Transverse colon (tissue), 4 donors: ENCODE measurements around the gene TMEM41A. TPM values are rescaled to one million over a fixed set of nuclear protein-coding genes. Genes with fewer than 3 reads are reported as not detected.

ENCODE experiments used
- DNase-seq: peaks from one replicate; pipeline ENCODE4 v3.0.0-alpha.2; 2019
- H3K27ac ChIP-seq, 4 donors: fragments of 200-600 bp; sonication (generic); 2 replicates each; pipeline ENCODE4 v1.5.1; 2016 to 2018; ENCODE audit warnings: inconsistent platforms in 4 of 4
- H3K27me3 ChIP-seq: fragments of 200-600 bp; sonication (generic); 2 replicates; pipeline ENCODE4 v1.5.1; 2017; ENCODE audit warnings: inconsistent platforms
- H3K36me3 ChIP-seq, 4 donors: fragments of 200-600 bp; sonication (generic); 2 replicates each; pipeline ENCODE4 v1.5.1; 2017 to 2019; ENCODE audit warnings: inconsistent platforms in 4 of 4
- H3K4me1 ChIP-seq, 4 donors: fragments of 200-600 bp; sonication (generic); 2 replicates each; pipeline ENCODE4 v1.5.1; 2017 to 2020; ENCODE audit warnings: inconsistent platforms in 4 of 4
- H3K4me3 ChIP-seq, 4 donors: fragments of 200-600 bp; sonication (generic); 1 replicate in 1 of 4; 2 replicates in 3 of 4; pipeline versions ENCODE4 v1.5.1 to v1.6.1; 2017 to 2019; ENCODE audit warnings: inconsistent platforms in 4 of 4
- H3K9me3 ChIP-seq, 2 donors: fragments of 200-600 bp; sonication (generic); 2 replicates each; pipeline ENCODE4 v1.5.1; 2017 to 2019; ENCODE audit warnings: inconsistent platforms in 2 of 2
- CTCF ChIP-seq, 5 experiments: fragments of 200-600 bp in 3 of 5; fragments of 450-650 bp in 2 of 5; sonication (generic) in 3 of 5; IDR thresholded peaks; 1 replicate in 2 of 5; 2 replicates in 3 of 5; pipeline ENCODE4 v1.5.1; 2016 to 2017; ENCODE audit warnings: antibody characterized with exemption in 5 of 5, inconsistent platforms in 3 of 5, mild to moderate bottlenecking in 2 of 5, moderate library complexity in 1 of 5
- EP300 ChIP-seq: sonication (generic); formaldehyde crosslinking; IDR thresholded peaks from one replicate; pipeline ENCODE4 v1.6.1; 2017; ENCODE audit warnings: antibody characterized with exemption, low read depth
- POLR2A ChIP-seq: fragments of 450-650 bp; IDR thresholded peaks from one replicate; pipeline ENCODE4 v1.6.1; 2016; ENCODE audit warnings: antibody characterized with exemption, mild to moderate bottlenecking, moderate library complexity
- POLR2AphosphoS5 ChIP-seq, 3 donors: sonication (generic); formaldehyde crosslinking; IDR thresholded peaks; one replicate each; pipeline ENCODE4 v1.6.1; 2016; ENCODE audit warnings: antibody characterized with exemption in 3 of 3
- WGBS, 2 donors: methylation state at CpG; one replicate each; pipeline ENCODE4 v1.1.5; 2018; ENCODE audit warnings: low coverage in 1 of 2; 5-methylcytosine and 5-hydroxymethylcytosine counted together
- in situ Hi-C, 4 donors: fragments of 200-750 bp; cut with MboI; loops; one replicate each; pipeline versions ENCODE4 v1.15.0 to v1.15.1; 2017; ENCODE audit warnings: low sequenced_read_pairs in 3 of 4, low pct_ligation_motif_present in 1 of 4, low pct_unique_long_range_greater_than_20kb in 1 of 4
- intact Hi-C: fragments of 100-400 bp; cut with DNase I; formaldehyde crosslinking; loops from one replicate; pipeline ENCODE4 v1.15.1; 2023; ENCODE audit warnings: low total_unique reads
- total RNA-seq, 4 donors: library from RNA; depleted of rRNA; stranded (reverse); fragments of >200 nt; gene quantifications; one replicate each; pipeline ENCODE4 v1.1.0, GENCODE V29; 2016

TMEM41A gene
- total RNA-seq, 4 donors from 2014 or later: 13.5 to 20.6 (median 15.5) TPM

GRCh38 chr3:185503521-185503920 is 4.7 kb upstream of the TMEM41A start:
- H3K36me3 ChIP-seq: peaks cover 0 to 7% (median 0%) of the 10 kb centered on the region in 4 donors
- H3K27ac ChIP-seq: peak overlapping the region in 1 of 4 donors; percentile 3
- in situ Hi-C loops (no loop called here), intact Hi-C loops (no loop called here)
- TF ChIP-seq EP300 (no peak), CTCF (IDR thresholded peaks at IDR 0.05) (no peak), POLR2AphosphoS5 (IDR thresholded peaks at IDR 0.05) (no peak), POLR2A (no peak)
- WGBS, 2 donors: 53% methylated on average over 1 of the region's 1 CpG; no CpG with 5 or more reads in 1 of the 2 donors
- no peaks in the 10 kb centered on the region for H3K9me3 ChIP-seq
- H3K27me3 ChIP-seq: no peaks in the 10 kb centered on the region
- DNase-seq: peak; percentile 28
- peaks cover 0 to 16% (median 0%) of the 10 kb centered on the region in 4 donors for H3K4me1 ChIP-seq
- H3K4me3 ChIP-seq: no peak overlapping the region

GRCh38 chr3:185502987-185503386 is 4.2 kb upstream of the TMEM41A start:
- no peak overlapping the region for H3K27ac ChIP-seq
- intact Hi-C loops (no loop called here), in situ Hi-C loops (no loop called here)
- H3K9me3 ChIP-seq: no peaks in the 10 kb centered on the region
- H3K36me3 ChIP-seq: peaks cover 0 to 2% (median 0%) of the 10 kb centered on the region in 4 donors
- WGBS, 2 donors: 68% methylated on average over 3 of the region's 3 CpGs; no CpG with 5 or more reads in 1 of the 2 donors
- no peak for DNase-seq
- no peaks in the 10 kb centered on the region for H3K27me3 ChIP-seq
- peaks cover 0 to 16% (median 0%) of the 10 kb centered on the region in 4 donors for H3K4me1 ChIP-seq
- no peak overlapping the region for H3K4me3 ChIP-seq
- TF ChIP-seq POLR2A (no peak), POLR2AphosphoS5 (IDR thresholded peaks at IDR 0.05) (no peak), CTCF (IDR thresholded peaks at IDR 0.05) (no peak), EP300 (no peak)

- no peak for DNase-seq
- H3K27ac ChIP-seq: no peak overlapping the region
- H3K4me1 ChIP-seq: peaks cover 0 to 12% (median 2%) of the 10 kb centered on the region in 4 donors
- intact Hi-C loops: no loop called here
- H3K4me3 ChIP-seq: no peak overlapping the region
- H3K9me3 ChIP-seq: no peaks in the 10 kb centered on the region
- no peaks in the 10 kb centered on the region for H3K27me3 ChIP-seq
- peaks cover 0 to 20% (median 6%) of the 10 kb centered on the region in 4 donors for H3K36me3 ChIP-seq
- WGBS, 2 donors: 90 to 94% methylated on average over 3 to 4 of the region's 4 CpGs
- in situ Hi-C loops: no loop called here
- TF ChIP-seq POLR2AphosphoS5 (IDR thresholded peaks at IDR 0.05): no peak
- TF ChIP-seq EP300: no peak
- no peak for TF ChIP-seq CTCF (IDR thresholded peaks at IDR 0.05)
- no peak for TF ChIP-seq POLR2A
These were observed 8.6 kb downstream of the TMEM41A start for GRCh38 chr3:185490241-185490640.

- no peaks in the 10 kb centered on the region for H3K9me3 ChIP-seq
- no peak for TF ChIP-seq CTCF (IDR thresholded peaks at IDR 0.05)
- TF ChIP-seq EP300: no peak
- no peak for TF ChIP-seq POLR2AphosphoS5 (IDR thresholded peaks at IDR 0.05)
- no peak for TF ChIP-seq POLR2A
- peak overlapping the region in 1 of 4 donors; percentile 27 for H3K27ac ChIP-seq
- DNase-seq: peak; percentile 24
- peaks cover 0 to 16% (median 2%) of the 10 kb centered on the region in 4 donors for H3K36me3 ChIP-seq
- H3K4me1 ChIP-seq: peaks cover 0 to 12% (median 2%) of the 10 kb centered on the region in 4 donors
- intact Hi-C loops (no loop called here), in situ Hi-C loops (no loop called here)
- H3K27me3 ChIP-seq: no peaks in the 10 kb centered on the region
- 49 to 80% methylated on average over 3 of the region's 3 CpGs for WGBS, 2 donors
- H3K4me3 ChIP-seq: no peak overlapping the region
These were observed 9.4 kb downstream of the TMEM41A start for GRCh38 chr3:185489462-185489861.
